Raji (cell line): Measurements from ENCODE around the gene SLC39A2.

Source experiments
- POLR2A ChIP-seq: IDR thresholded peaks from 2 replicates; pipeline ENCODE4 v1.6.1; 2011; ENCODE audit warnings: low read depth, low read length, control low read depth; ENCODE audit not compliant: insufficient read depth

Gene SLC39A2

GRCh38 chr14:21034707-21035106 lies 35.6 kb downstream of the SLC39A2 start, which contains the start of gene RNASE13:
Gene RNASE13 (minus strand): TSS chr14:21034807. CDS start chr14:21034288, 519 bp downstream.
- TF ChIP-seq POLR2A, result no peak

DNA sequence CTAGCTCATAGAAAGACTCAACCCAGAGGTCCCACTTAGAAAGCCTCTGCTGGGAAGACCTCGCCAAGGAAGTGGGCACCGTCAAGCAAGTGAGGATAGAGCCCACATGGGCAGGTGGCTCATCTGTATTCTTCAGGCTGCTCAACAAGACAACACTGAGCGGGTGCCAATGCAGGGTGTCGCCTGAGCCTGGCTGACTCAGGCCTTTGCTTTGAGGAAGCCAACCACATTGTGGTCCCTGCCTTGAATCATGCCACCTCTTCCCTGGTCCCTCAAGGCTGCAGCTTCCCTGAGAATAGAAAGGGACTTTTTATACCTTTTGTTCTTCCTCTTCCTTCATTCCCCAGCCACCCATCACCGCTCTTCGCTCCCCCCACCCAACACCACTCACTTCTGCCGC lies 37.7 kb downstream of the SLC39A2 start:
- no peak for TF ChIP-seq POLR2A

DNA sequence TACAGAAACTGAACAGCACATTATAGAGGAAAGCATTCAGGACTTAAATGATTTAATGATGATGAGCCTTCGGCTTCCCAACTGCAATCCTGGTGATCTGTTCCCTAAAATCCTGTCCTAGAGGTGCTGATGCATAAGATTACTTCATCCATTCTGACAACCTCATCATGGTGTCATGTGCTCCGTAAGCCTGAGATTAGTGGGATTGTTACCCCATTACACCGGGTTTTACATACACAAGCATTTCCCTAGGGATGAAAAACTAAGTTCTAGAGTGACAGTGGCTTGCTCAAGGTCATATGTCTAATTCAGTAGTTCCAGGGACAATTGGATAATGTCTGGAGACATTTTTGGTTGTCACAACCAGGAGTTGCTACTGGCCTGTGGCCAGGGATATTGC lies 38.1 kb downstream of the SLC39A2 start:
- TF ChIP-seq POLR2A, result no peak

GRCh38 chr14:21038441-21039422 lies 39.6 kb downstream of the SLC39A2 start:
- TF ChIP-seq POLR2A, result no peak

DNA sequence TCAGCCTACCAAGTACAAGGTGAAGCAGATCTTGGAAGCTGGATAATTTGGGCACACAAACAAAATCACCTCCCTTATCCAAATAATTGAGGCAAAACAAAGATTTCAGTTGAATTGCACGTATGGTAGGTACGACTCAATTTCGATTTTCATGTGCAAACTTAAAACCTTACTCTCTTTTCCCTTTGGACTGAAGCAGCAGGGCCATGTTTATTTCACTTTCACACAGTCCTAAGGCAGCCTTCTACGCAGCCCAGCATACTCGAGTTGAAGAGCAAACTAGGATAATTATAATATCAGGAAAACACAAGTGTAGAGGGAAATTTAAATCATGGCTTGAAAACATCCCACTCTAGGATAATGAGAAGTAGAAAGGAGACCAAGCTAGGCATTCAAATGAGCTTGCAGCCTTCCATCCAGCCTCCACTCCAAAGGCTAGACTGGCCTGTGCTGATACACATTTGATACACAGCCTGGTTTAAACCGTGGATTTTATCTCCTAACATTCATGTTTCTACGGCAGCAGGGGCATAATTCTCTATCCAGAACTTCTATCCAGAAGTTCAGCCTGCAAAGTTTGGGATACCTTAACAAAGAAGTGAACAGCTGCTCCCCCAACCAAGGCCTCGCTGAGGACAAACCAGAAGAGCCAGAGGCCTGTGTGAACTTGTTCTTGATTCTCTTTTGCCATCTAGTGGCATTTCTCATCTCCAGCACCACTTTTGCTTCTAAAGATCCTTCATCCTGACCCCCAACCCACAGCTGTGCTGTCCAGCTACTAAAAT lies 40.7 kb downstream of the SLC39A2 start:
- TF ChIP-seq POLR2A, result no peak

DNA sequence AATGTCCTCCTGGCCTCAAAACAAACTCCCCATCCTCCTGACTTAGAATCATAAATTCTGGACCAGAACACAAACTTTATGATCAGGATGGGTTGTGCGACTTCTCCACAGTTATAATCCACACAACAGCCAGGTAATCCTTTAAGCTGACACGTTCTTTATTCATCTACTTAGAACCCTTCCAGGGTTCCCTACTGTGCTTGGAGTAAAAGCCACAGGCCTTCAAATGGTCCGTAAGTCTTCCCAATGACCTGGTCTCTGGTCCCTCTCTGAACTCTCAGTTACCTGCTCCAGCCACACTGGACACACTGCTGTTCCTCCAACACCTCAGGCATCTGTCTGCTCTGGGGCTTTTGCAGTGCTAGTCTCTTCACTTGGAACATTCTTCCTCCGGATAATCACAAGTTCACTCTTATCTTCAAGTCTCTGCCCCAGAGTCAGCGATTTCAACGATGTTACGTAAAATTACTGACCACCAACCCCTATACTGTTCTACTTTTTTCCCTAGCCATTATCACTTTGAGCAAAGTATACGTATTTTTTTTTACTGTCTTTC lies 41.4 kb downstream of the SLC39A2 start:
- TF ChIP-seq POLR2A, result no peak

DNA sequence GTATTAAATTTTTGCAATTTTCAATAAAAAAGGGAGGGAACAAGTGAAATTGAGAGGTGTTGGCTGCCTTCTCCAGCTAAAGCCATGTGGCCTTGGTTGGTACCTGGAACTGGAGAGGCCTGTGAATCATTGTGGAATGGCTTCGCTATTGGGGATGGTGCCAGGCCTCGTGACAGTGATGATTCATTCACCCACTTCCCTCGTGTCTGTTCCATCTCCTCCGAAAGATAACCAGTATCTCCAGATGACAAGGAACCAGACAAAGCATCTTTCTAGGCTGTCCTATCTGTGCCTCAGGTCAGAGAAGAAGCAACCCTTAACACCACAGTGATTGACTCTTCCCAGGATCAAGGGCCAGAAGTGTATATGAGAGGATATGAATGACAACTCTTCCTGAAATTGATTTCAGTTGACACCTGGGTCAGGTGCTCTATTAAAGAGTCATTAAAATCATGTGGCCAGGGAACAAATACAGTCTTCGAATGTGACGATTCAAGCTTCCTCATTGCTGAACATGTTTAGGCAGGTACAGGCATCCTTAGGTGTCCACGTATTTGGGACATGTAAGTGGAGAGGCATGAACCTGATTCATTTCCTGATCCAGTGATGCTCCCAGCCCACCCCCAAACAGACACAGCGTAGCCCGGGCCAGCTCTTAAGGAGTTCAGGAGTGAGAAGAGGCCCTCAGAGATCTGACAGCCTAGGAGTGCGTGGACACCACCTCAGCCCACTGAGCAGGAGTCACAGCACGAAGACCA lies 42.8 kb downstream of the SLC39A2 start, which contains the start of gene RNASE7:
TSS of gene RNASE7 (plus strand) at position 687 of the 758 bp plus-strand sequence. CDS start 631 bp downstream, outside the sequence.
- TF ChIP-seq POLR2A, result no peak

DNA sequence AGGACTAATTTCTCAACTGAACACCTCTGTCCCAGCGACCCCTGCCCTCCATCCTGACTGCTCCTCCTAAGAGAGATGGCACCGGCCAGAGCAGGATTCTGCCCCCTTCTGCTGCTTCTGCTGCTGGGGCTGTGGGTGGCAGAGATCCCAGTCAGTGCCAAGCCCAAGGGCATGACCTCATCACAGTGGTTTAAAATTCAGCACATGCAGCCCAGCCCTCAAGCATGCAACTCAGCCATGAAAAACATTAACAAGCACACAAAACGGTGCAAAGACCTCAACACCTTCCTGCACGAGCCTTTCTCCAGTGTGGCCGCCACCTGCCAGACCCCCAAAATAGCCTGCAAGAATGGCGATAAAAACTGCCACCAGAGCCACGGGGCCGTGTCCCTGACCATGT lies 43.8 kb downstream of the SLC39A2 start:
- TF ChIP-seq POLR2A, result no peak

- TF ChIP-seq POLR2A, result no peak
These were observed 44.4 kb downstream of the SLC39A2 start for GRCh38 chr14:21043387-21043973.

DNA sequence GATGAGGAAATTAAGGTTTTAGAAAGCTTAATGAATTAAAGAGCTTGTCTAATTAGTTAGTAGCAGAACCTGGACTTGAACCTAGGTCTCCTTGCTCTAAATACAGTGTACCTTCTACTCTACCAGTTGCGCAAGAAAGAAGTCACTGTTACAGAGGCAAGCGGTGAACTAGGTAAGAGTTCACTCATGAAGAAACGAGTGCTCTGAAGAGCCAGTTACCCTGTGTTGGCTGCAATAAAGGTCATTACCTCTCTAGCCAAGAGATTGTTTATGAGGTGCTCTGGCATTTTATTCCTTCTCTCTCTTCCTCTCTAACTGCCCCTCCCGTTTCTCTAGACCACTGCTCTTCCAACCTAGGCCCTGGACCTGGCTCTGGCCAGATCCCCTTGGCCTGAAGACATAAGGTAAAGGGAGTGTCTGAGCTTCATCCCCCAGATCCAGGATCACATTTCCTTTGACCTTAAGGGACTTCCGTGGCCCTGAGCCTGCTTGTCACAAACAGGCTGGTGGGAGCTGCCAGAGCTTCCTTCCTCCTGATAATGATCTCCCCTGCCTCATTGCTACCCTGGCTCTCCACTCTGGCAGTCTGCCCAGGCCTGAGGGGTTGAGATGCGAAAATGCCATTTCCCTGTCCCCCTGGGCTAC lies 45.0 kb downstream of the SLC39A2 start:
- TF ChIP-seq POLR2A, result no peak

DNA sequence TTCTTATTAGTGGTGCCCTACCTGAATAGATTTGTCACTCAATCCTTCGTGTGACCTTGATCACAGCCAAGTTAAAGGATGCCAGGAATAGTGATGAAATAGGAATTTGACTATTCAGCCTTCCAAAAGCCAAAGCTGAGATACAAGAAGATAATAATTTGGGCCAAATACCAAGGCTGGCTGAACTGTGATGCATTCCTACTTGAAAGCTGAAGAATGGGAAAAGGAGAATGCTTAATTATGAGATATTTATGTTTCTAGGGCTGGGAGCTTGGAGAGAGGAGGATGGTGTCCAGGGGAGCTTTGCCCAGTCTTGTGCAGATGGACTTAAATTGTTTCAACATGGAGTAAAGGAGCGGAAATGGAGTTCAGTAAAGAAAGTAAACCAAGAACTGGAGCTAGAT lies 48.3 kb downstream of the SLC39A2 start:
- no peak for TF ChIP-seq POLR2A

- TF ChIP-seq POLR2A, result no peak
These were observed 49.5 kb downstream of the SLC39A2 start for GRCh38 chr14:21048638-21049037.

DNA sequence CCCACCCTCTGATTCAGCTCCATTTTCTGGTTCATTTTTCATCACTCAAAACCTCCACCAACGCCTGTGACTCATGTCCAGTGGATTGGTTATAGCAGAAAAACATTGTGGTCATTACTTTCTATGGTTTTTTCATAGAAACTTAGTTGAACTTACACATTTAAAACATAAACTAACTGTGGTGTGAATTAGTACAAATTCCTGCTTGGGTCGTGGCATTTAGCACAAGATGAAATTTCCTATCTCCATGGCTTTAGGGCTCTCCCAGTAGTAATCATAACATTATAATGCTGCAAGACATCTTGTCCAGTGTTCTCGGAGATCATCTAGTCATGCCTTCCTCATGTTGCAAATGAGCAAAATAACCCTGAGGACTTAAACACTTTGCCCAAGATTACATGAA lies 50.2 kb downstream of the SLC39A2 start:
- no peak for TF ChIP-seq POLR2A

GRCh38 chr14:21050597-21050996 lies 51.5 kb downstream of the SLC39A2 start:
- TF ChIP-seq POLR2A, result no peak
